MM.1S (cell line): ENCODE results near the gene CCL5.

Experiments used
- CTCF ChIP-seq: fragments of 300-600 bp; sonication (generic); IDR thresholded peaks from 2 replicates; pipeline ENCODE4 v1.5.1; 2016; ENCODE audit warnings: antibody characterized with exemption, low read length, mixed read lengths
- EZH2 ChIP-seq: fragments of 300-600 bp; sonication (generic); optimal IDR thresholded peaks from 2 replicates; pipeline ENCODE3; 2017; ENCODE audit warnings: low read depth, mild to moderate bottlenecking, antibody characterized with exemption, low read length, mixed read lengths

DNA sequence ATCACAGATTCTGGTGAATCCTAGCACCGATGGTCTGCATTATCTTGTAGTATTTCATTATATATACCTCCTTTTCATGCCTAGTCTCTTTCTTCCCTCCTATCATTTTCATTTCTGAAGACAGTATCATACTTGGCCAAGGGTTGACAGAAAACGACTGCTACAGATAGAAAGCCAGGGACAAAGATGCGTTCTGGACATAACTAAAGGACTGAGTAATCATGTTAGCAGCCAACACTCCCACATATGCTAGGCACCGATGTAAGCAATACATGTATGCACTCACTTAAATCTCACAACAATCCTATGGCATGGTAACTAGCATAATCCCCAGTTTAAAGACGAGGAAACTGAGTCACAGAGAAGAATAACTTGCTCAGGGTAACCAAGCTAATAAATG, 27.5 kb upstream of the CCL5 start:
- TF ChIP-seq EZH2 (no peak), CTCF (no peak)
